Thymus (tissue), 11 donors: Measurements from ENCODE around the gene OR2G3. TPM values are rescaled to one million over a fixed set of nuclear protein-coding genes. Genes with fewer than 3 reads are reported as not detected.

ENCODE experiments used
- DNase-seq, 9 donors: peaks; one replicate each; pipeline ENCODE4 v3.0.0-alpha.2; 2013; ENCODE audit warnings: low spot score in 9 of 9, low read depth in 6 of 9, missing footprints in 1 of 9
- H3K27ac ChIP-seq, 2 donors: one replicate each; pipeline ENCODE4 v1.5.1; 2013; ENCODE audit warnings: control low read depth in 1 of 2, low read depth in 1 of 2, low read length in 1 of 2, mild to moderate bottlenecking in 1 of 2, moderate library complexity in 1 of 2
- H3K27me3 ChIP-seq, 2 donors: one replicate each; pipeline ENCODE4 v1.5.1; 2013; ENCODE audit warnings: low read length in 1 of 2; ENCODE audit not compliant: control insufficient read depth in 2 of 2, insufficient read depth in 1 of 2
- H3K36me3 ChIP-seq, 2 donors: one replicate each; pipeline ENCODE4 v1.5.1; 2013; ENCODE audit warnings: low read length in 1 of 2, mild to moderate bottlenecking in 1 of 2, moderate library complexity in 1 of 2; ENCODE audit not compliant: control insufficient read depth in 2 of 2, insufficient read depth in 2 of 2
- H3K4me1 ChIP-seq, 2 donors: one replicate each; pipeline ENCODE4 v1.5.1; 2013; ENCODE audit warnings: low read length in 2 of 2; ENCODE audit not compliant: control insufficient read depth in 2 of 2, insufficient read depth in 2 of 2
- H3K4me3 ChIP-seq, 2 donors: one replicate each; pipeline ENCODE4 v1.5.1; 2013; ENCODE audit warnings: low read length in 2 of 2, control low read depth in 1 of 2, mild to moderate bottlenecking in 1 of 2
- H3K9me3 ChIP-seq, 2 donors: one replicate each; pipeline ENCODE4 v1.5.1; 2013; ENCODE audit warnings: low read length in 1 of 2, mild to moderate bottlenecking in 1 of 2; ENCODE audit not compliant: control insufficient read depth in 2 of 2, insufficient read depth in 1 of 2
- WGBS: extraction: QIAGEN DNeasy Blood & Tissue Kit; methylation state at CpG from one replicate; pipeline ENCODE4 v1.1.7; 2013; 5-methylcytosine and 5-hydroxymethylcytosine counted together
- polyA plus RNA-seq: library from polyadenylated mRNA; stranded (reverse); fragments of 200-250 nt; gene quantifications from one replicate; pipeline ENCODE4 v1.2.3, GENCODE V29; 2013
- total RNA-seq: library from RNA; stranded (reverse); fragments of 120-200 nt; gene quantifications from one replicate; pipeline ENCODE4 v1.2.4, GENCODE V29; 2013
- donor health status: healthy.

The OR2G3 gene
- total and polyA plus RNA-seq, 2 donors: not detected

DNA sequence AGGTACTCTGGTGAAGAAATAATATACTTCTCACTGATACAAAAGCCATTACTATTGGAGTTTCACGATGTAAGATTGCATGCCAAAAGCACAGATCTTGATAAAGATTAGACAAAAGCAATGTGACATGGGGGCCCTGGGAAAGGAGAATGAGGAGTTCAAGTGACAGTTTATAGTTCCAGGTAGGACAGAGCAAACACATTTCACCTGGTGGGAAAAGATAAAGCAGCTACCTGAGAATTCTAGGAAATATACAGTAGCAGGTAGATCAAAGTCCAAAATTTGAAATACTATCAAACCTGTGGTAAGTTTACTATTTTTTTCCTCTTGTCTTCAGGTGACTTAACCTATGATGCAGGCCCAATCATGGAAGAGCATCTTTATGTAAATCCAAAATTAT lies 8.0 kb downstream of the OR2G3 start:
- no peaks in the 10 kb centered on the region for H3K4me1 ChIP-seq
- H3K4me3 ChIP-seq: no peak overlapping the region
- H3K36me3 ChIP-seq: no peaks in the 10 kb centered on the region
- H3K9me3 ChIP-seq: no peaks in the 10 kb centered on the region
- H3K27ac ChIP-seq: no peak overlapping the region
- WGBS: 94% methylated on average over 1 of the region's 1 CpG
- no peak for DNase-seq
- no peaks in the 10 kb centered on the region for H3K27me3 ChIP-seq

DNA sequence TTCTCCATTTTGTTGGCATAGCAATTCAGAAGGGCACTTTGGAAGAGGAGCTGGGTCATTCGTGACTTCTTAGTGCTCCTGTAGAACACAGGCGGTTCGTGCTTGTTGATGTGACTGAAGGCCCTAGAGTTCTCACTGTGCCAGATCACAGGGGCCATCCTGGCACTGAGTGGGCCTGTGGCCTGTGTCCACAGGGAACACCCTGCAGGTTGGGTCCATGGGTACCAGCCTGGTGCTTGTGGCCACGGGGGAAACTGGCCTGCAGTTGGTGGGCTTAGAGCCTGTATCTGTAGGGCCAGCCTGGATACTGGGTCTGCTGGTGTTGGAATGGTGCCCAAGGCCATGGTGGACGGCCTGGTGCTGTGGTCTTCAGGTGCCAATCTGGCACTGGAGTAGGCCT lies 9.2 kb downstream of the OR2G3 start:
- Histone ChIP-seq H3K4me1 (no peaks in the 10 kb centered on the region), H3K9me3 (no peaks in the 10 kb centered on the region), H3K36me3 (no peaks in the 10 kb centered on the region), H3K27me3 (no peaks in the 10 kb centered on the region), H3K27ac (no peak overlapping the region), H3K4me3 (no peak overlapping the region)
- no peak for DNase-seq
- 95% methylated on average over 5 of the region's 5 CpGs for WGBS

DNA sequence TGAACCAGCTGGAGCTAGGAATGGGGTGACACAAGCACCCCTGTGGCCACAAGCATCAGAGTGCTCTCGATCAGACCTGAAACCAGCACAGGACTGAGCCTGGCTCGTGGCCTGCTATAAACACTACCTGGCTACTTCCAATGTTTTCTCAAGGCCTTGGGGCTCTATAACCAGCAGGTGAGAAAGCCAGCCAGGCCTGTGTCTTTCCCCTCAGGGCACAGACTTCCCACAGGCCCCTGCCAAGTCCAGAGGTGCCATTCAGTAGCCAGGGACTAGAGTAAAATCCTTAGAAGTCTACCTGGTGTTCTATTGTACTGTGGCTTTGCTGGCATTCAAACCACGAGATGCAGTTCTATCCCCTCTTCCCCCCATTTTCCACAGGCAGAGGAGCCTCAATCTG lies 22.6 kb downstream of the OR2G3 start:
- Histone ChIP-seq H3K9me3 (no peaks in the 10 kb centered on the region), H3K27me3 (no peaks in the 10 kb centered on the region), H3K4me1 (no peaks in the 10 kb centered on the region), H3K36me3 (no peaks in the 10 kb centered on the region), H3K4me3 (no peak overlapping the region), H3K27ac (no peak overlapping the region)
- DNase-seq: no peak
- WGBS: 63% methylated on average over 3 of the region's 3 CpGs

DNA sequence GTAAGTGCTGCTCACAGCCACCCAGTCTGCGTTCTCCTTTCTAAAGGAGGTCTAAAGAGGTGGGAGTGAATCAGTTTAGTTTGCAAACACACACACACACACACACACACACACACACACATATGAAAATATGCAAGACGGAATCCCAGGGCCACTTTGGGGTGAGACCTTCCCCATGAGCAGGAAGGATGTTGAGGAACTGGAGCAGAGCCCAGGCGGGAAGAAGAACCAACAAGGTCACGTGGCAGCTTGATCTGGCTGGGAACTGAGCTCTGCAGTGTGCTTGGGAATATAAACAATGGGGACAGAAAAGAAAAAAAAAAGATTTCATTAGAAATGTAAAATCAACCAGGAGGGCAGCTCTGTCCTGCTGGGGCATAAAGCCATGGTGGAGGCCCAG lies 32.6 kb downstream of the OR2G3 start:
- Histone ChIP-seq H3K36me3 (no peaks in the 10 kb centered on the region), H3K4me1 (peaks cover 0 to 7% of the 10 kb centered on the region in 2 donors), H3K27me3 (peaks cover 0 to 9% of the 10 kb centered on the region in 2 donors), H3K27ac (no peak overlapping the region), H3K4me3 (no peak overlapping the region), H3K9me3 (peaks cover 0 to 5% of the 10 kb centered on the region in 2 donors)
- WGBS: 96% methylated on average over 4 of the region's 4 CpGs
- DNase-seq: no peak

DNA sequence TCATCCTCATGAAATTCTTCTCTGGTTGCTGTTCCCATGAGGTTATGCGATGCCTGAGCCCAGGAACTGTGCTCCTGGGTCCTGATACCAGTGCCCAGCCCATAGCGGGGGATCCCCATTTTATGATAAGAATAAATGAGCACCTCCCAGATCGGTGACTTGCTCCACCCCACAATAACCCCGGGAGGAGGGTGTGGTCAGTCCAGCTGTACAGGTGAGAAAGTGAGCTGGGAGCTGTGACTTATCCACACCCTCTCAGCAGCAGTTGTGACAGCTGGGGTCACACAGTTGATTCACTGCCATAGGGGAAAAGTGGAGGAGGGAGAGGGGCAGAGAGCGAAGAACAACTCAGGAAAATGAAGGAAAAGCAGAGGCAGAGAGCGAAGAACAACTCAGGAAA lies 33.4 kb downstream of the OR2G3 start:
- DNase-seq: no peak
- WGBS: 95% methylated on average over 6 of the region's 6 CpGs
- H3K4me3 ChIP-seq: no peak overlapping the region

DNA sequence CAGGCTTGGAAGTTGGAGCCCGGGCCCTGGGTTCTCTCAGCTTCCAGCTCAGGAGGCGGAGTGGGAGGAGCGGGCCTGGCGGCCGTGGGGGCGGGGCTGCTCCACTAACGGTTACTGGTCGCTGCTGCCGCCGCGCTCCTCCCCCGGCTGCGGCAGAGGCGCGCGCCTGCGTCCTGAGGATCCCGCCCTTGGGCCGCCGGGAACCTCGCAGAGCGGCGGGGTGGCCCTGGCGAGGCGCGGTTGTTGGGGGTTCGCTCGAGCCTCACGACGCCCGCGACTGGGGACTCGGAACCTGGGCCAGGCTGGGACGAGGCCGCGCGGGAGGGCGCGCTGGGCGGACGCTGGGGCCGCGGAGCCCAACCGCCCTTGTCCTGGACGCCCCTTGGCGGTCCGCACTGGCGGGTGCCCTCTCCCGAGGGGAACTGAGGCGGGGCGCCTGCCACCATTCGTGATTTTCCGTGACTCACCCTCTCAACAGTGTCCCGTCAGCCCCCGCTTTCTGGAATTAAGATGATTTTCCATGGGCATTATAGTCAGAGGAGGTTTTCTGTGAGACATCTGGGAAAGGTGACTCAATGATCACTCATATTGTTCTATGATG lies 34.1 kb downstream of the OR2G3 start:
- 15% methylated on average over 55 of the region's 55 CpGs for WGBS
- Histone ChIP-seq H3K27ac (no peak overlapping the region), H3K36me3 (no peaks in the 10 kb centered on the region), H3K27me3 (peaks cover 0 to 9% of the 10 kb centered on the region in 2 donors), H3K4me1 (peaks cover 0 to 7% of the 10 kb centered on the region in 2 donors), H3K4me3 (peak overlapping the region in 1 of 2 donors; percentile 40), H3K9me3 (peaks cover 0 to 5% of the 10 kb centered on the region in 2 donors)
- peak; percentile 11 to 74 (median 48) for DNase-seq

More for the DNA sequence above, 33.4 kb downstream of the OR2G3 start:
- no peak overlapping the region for H3K27ac ChIP-seq
- peaks cover 0 to 9% of the 10 kb centered on the region in 2 donors for H3K27me3 ChIP-seq
- peaks cover 0 to 5% of the 10 kb centered on the region in 2 donors for H3K9me3 ChIP-seq
- no peaks in the 10 kb centered on the region for H3K36me3 ChIP-seq
- peaks cover 0 to 7% of the 10 kb centered on the region in 2 donors for H3K4me1 ChIP-seq

DNA sequence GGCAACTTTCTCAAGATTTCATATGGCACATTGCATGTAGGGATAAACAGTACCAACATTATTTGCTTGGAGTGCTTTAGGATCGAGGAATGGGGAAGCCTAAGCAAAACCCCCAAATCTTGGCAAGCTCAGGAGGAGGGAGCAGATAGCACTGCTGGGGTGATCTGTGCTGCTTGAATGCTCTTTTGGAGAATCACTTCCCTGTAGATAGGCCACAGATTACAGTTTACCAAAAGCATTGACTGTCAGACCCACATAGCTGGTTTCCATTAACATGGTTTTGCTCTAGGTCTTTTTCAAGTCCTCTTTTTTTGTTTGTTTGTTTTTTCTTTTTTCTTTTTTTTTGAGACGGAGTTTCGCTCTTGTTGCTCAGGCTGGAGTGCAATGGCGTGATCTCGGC lies 37.4 kb downstream of the OR2G3 start:
- no peak overlapping the region for H3K4me3 ChIP-seq
- peaks cover 0 to 7% of the 10 kb centered on the region in 2 donors for H3K4me1 ChIP-seq
- H3K27ac ChIP-seq: no peak overlapping the region
- no peaks in the 10 kb centered on the region for H3K36me3 ChIP-seq
- no peak for DNase-seq
- H3K27me3 ChIP-seq: peaks cover 0 to 9% of the 10 kb centered on the region in 2 donors
- H3K9me3 ChIP-seq: peaks cover 0 to 5% of the 10 kb centered on the region in 2 donors
- 93% methylated on average over 5 of the region's 5 CpGs for WGBS

DNA sequence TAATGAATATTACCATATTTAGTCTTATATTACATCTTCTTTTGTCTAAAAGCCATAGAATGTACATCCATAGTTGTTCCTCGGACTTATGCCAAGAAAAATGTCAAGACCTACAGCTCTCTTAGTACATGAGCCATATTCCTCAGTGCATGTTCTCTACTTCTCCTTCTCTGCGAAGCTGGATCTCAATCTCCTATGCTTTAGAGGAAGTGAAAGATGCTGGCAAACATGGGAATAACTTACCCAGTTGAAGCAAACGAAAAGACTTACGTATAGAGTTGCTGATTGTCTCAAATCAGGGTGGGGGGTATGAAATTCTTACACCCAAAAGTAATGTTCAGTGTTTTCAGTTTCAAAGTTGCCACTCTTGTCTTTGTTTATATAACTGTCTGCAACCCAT lies 41.5 kb downstream of the OR2G3 start:
- Histone ChIP-seq H3K36me3 (no peaks in the 10 kb centered on the region), H3K27ac (no peak overlapping the region), H3K4me1 (no peaks in the 10 kb centered on the region), H3K9me3 (no peaks in the 10 kb centered on the region), H3K27me3 (no peaks in the 10 kb centered on the region), H3K4me3 (no peak overlapping the region)
- DNase-seq: no peak
- 94% methylated on average over 4 of the region's 4 CpGs for WGBS

DNA sequence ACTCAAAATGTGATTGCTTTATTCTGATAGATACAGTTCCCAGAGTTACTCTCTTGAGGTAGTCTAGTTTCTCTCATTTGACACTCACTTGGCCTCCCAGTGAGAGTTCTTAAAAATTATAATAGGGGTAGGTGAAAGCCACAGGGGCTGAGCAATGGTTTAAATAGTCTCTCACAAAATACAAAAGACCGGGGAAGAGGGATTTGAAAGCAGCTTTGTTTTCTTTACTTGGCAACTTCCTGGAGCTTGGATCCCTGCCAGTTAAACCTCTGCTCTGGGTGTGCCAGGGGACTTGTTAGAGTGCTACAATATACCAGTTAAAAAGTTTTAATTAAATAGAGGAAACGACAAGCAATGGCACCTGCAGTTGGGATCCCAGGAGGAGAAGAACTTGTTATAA lies 42.5 kb downstream of the OR2G3 start:
- DNase-seq: no peak

More for the DNA sequence above, 42.5 kb downstream of the OR2G3 start:
- 15% methylated on average over 2 of the region's 2 CpGs for WGBS
- H3K4me1 ChIP-seq: no peaks in the 10 kb centered on the region
- H3K27ac ChIP-seq: no peak overlapping the region
- H3K4me3 ChIP-seq: no peak overlapping the region
- H3K36me3 ChIP-seq: no peaks in the 10 kb centered on the region
- no peaks in the 10 kb centered on the region for H3K9me3 ChIP-seq
- no peaks in the 10 kb centered on the region for H3K27me3 ChIP-seq
